Measurements from ENCODE around the gene SLC52A1. TPM values are rescaled to one million over a fixed set of nuclear protein-coding genes. Genes with fewer than 3 reads are reported as not detected.
"Not testable (repeated sequence)": the region's sequence is repeated elsewhere in the genome, so short reads cannot be mapped to it uniquely, and the experiment has no call there.

The SLC52A1 gene
- total RNA-seq, 2 experiments from 2014 or later = 0.31 to 0.36 TPM

DNA sequence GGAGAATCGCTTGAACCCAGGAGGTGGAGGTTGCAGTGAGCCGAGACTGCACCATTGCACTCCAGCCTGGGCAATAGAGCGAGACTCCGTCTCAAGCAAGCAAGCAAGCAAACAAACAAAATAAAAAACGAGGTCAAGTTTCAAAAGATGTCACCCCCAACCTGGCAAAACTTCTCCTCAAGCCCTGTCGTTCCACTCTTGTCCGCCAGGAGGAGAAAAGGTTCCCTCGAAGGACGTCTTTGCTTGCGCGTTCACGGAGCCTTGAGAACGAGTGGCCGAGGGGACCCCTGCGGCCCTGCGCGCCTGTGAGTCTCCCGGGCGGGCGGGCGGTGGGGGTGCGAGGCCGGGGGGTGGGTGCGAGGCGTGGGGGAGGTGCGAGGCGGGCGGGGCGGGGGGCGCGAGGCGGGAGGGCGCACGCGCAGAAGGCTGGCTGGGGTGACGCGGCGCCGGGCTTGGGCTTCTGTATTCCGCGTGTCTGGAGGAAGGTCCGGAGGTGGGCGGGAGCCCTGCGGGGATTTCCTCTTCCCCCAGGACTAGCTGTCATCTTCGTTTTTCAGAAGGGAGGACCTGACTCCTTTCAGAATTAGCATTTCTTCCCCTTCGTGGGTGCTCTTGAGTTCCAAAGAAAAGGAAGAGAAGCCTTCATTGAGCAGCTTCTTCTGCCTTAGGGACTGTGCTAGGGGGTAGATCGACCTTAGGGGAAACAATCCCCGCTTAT is 3.7 kb downstream of the SLC52A1 start:
- no peaks in the 10 kb centered on the region for H3K27me3 Mint-ChIP-seq
- ChIA-PET CTCF (interaction anchor here (0.7 to 7.9 kb wide), 22 partner anchors 8 to 223 kb away, joined by 3 to 74 read pairs (median 4); partner anchors contain the start of genes CHRNE, INCA1, KIF1C and RNF167), POLR2A (interaction anchor here (1.0 to 1.6 kb wide), 4 partner anchors 13 to 80 kb away, joined by 3 to 4 read pairs (median 4); partner anchors contain the start of genes ZFP3 and ZNF232)
- peak overlapping the region; percentile 68 for H3K4me3 Mint-ChIP-seq
- H3K9me3 Mint-ChIP-seq = no peaks in the 10 kb centered on the region
- DNase-seq = peak; percentile 90
- peaks cover 16% of the 10 kb centered on the region for H3K4me1 Mint-ChIP-seq (ENCODE audit: low read depth)
- peak overlapping the region; percentile 87 for H3K27ac Mint-ChIP-seq
- H3K36me3 Mint-ChIP-seq = no peaks in the 10 kb centered on the region
- intact Hi-C loops (cut with micrococcal nuclease) = loop anchor here (1.0 to 5.0 kb wide), 5 partner anchors 16 to 81 kb away; partner anchors contain the start of genes INCA1, KIF1C and SPAG7

- Mint-ChIP-seq H3K4me3 (peak overlapping the region; percentile 68), H3K27ac (peak overlapping the region; percentile 87), H3K4me1 (ENCODE audit: low read depth) (peaks cover 16% of the 10 kb centered on the region)
- not testable (repeated sequence) for H3K36me3 Mint-ChIP-seq, H3K27me3 Mint-ChIP-seq, DNase-seq, H3K9me3 Mint-ChIP-seq
- CTCF ChIA-PET = interaction anchor here (0.7 to 7.9 kb wide), 18 partner anchors 9 to 224 kb away, joined by 3 to 74 read pairs (median 4); partner anchors contain the start of genes INCA1, KIF1C, RNF167 and SLC25A11
- POLR2A ChIA-PET = interaction anchor here (0.6 to 1.6 kb wide), 6 partner anchors 11 to 172 kb away, joined by 3 to 4 read pairs (median 3); partner anchors contain the start of genes KIF1C and ZNF232
- intact Hi-C loops (cut with micrococcal nuclease) = loop anchor here (2.0 to 5.0 kb wide), 3 partner anchors 33 to 83 kb away; partner anchors contain the start of genes INCA1, KIF1C and SPAG7
These were observed 5.1 kb downstream of the SLC52A1 start for GRCh38 chr17:5030168-5030567.

- intact Hi-C loops (cut with micrococcal nuclease) = no loop called here
- H3K27ac Mint-ChIP-seq = no peak overlapping the region
- H3K9me3 Mint-ChIP-seq = no peaks in the 10 kb centered on the region
- no peak overlapping the region for H3K4me3 Mint-ChIP-seq
- H3K4me1 Mint-ChIP-seq (ENCODE audit: low read depth) = peaks cover 16% of the 10 kb centered on the region
- POLR2A ChIA-PET = no interaction called here
- CTCF ChIA-PET = interaction anchor here (1.3 to 7.9 kb wide), 2 partner anchors 30 to 35 kb away, joined by 4 to 74 read pairs; partner anchors contain the start of genes INCA1 and KIF1C
- H3K27me3 Mint-ChIP-seq = no peaks in the 10 kb centered on the region
- H3K36me3 Mint-ChIP-seq = peaks cover 3% of the 10 kb centered on the region
- DNase-seq = no peak
These were observed 7.3 kb downstream of the SLC52A1 start for GRCh38 chr17:5027916-5028315.

DNA sequence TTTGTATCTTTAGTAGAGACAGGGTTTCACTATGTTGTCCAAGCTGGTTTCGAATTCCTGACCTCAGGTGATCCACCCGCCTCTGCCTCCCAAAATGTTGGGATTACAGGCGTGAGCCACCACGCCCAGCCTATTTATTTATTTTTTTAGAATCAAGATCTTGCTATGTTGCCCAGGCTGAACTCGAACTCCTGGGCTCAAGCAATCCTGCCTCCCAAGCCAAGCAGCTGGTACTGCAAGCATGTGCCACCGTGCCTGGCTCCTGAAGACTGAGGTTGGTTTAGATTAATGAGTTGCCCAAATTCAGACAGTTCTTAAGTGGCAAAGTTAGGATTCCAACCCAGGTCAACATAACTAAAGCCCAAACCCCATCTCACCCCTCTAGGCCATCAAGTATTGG is 7.9 kb downstream of the SLC52A1 start:
- intact Hi-C loops (cut with micrococcal nuclease) = no loop called here
- Mint-ChIP-seq H3K27me3 (no peaks in the 10 kb centered on the region), H3K9me3 (no peaks in the 10 kb centered on the region), H3K4me1 (ENCODE audit: low read depth) (peaks cover 16% of the 10 kb centered on the region), H3K4me3 (no peak overlapping the region), H3K27ac (no peak overlapping the region), H3K36me3 (peaks cover 4% of the 10 kb centered on the region)
- no peak for DNase-seq
- ChIA-PET POLR2A (no interaction called here), CTCF (interaction anchor here (1.3 to 7.9 kb wide), 2 partner anchors 30 to 35 kb away, joined by 4 to 74 read pairs; partner anchors contain the start of genes INCA1 and KIF1C)

DNA sequence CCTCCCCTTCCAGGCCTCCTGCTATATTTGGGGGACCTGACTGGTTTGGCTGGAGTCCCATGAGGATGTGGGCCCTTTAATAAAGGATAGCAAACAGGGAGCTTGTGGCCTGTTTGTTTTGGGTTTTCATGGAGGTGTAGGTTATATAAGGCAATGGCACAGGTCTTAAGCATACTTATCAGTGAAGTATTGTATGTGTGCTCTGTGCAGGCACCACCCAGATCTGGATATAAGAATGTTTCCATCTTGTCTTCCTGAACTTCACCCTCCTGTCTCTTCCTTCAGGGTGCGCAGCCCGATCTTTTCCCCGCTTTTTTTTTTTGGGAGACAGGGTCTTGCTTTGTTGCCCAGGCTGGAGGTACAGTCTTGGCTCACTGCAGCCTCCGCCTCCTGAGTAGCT is 10.6 kb downstream of the SLC52A1 start:
- no peak overlapping the region for H3K4me3 Mint-ChIP-seq
- H3K9me3 Mint-ChIP-seq = no peaks in the 10 kb centered on the region
- CTCF ChIA-PET = interaction anchor here (0.6 kb wide), 1 partner anchor 1204 kb away, joined by 5 read pairs; no protein-coding TSS in a partner anchor
- H3K36me3 Mint-ChIP-seq = peaks cover 13% of the 10 kb centered on the region
- no peaks in the 10 kb centered on the region for H3K4me1 Mint-ChIP-seq (ENCODE audit: low read depth)
- DNase-seq = no peak
- no peaks in the 10 kb centered on the region for H3K27me3 Mint-ChIP-seq
- no peak overlapping the region for H3K27ac Mint-ChIP-seq
- POLR2A ChIA-PET = no interaction called here
- intact Hi-C loops (cut with micrococcal nuclease) = no loop called here

- CTCF ChIA-PET = interaction anchor here (1.0 to 1.4 kb wide), 2 partner anchors 38 to 39 kb away, joined by 5 read pairs; no protein-coding TSS in a partner anchor
- POLR2A ChIA-PET = no interaction called here
These were observed 11.6 kb downstream of the SLC52A1 start for GRCh38 chr17:5023588-5024147.

DNA sequence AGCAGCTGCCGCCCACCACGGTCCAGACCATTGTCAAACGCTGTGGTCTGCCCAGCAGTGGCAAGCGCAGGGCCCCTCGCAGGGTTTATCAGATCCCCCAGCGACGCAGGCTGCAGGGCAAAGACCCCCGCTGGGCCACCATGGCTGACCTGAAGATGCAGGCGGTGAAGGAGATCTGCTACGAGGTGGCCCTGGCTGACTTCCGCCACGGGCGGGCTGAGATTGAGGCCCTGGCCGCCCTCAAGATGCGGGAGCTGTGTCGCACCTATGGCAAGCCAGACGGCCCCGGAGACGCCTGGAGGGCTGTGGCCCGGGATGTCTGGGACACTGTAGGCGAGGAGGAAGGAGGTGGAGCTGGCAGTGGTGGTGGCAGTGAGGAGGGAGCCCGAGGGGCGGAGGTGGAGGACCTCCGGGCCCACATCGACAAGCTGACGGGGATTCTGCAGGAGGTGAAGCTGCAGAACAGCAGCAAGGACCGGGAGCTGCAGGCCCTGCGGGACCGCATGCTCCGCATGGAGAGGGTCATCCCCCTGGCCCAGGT is 13.0 kb downstream of the SLC52A1 start:
- H3K36me3 Mint-ChIP-seq = peaks cover 15% of the 10 kb centered on the region
- intact Hi-C loops (cut with micrococcal nuclease) = no loop called here
- no peak overlapping the region for H3K4me3 Mint-ChIP-seq
- DNase-seq = no peak
- H3K27ac Mint-ChIP-seq = no peak overlapping the region
- POLR2A ChIA-PET = no interaction called here
- peaks cover 7% of the 10 kb centered on the region for H3K4me1 Mint-ChIP-seq (ENCODE audit: low read depth)
- CTCF ChIA-PET = interaction anchor here (1.0 to 1.4 kb wide), 2 partner anchors 39 to 41 kb away, joined by 5 read pairs; no protein-coding TSS in a partner anchor
- H3K27me3 Mint-ChIP-seq = no peaks in the 10 kb centered on the region
- no peaks in the 10 kb centered on the region for H3K9me3 Mint-ChIP-seq

More at GRCh38 chr17:5023588-5024147, 11.6 kb downstream of the SLC52A1 start:
- Mint-ChIP-seq H3K4me1 (ENCODE audit: low read depth) (peaks cover 7% of the 10 kb centered on the region), H3K27ac (no peak overlapping the region), H3K9me3 (no peaks in the 10 kb centered on the region), H3K36me3 (peaks cover 15% of the 10 kb centered on the region), H3K4me3 (no peak overlapping the region), H3K27me3 (no peaks in the 10 kb centered on the region)
- DNase-seq = no peak
- intact Hi-C loops (cut with micrococcal nuclease) = no loop called here

GRCh38 chr17:5020502-5021023 is 14.7 kb downstream of the SLC52A1 start:
- intact Hi-C loops (cut with micrococcal nuclease) = no loop called here
- H3K27me3 Mint-ChIP-seq = no peaks in the 10 kb centered on the region
- no peak overlapping the region for H3K4me3 Mint-ChIP-seq
- peaks cover 19% of the 10 kb centered on the region for H3K36me3 Mint-ChIP-seq
- DNase-seq = no peak
- CTCF ChIA-PET = interaction anchor here (1.1 kb wide), 1 partner anchor 10 kb away, joined by 3 read pairs; no protein-coding TSS in a partner anchor
- H3K9me3 Mint-ChIP-seq = no peaks in the 10 kb centered on the region
- H3K4me1 Mint-ChIP-seq (ENCODE audit: low read depth) = peaks cover 7% of the 10 kb centered on the region
- POLR2A ChIA-PET = no interaction called here
- no peak overlapping the region for H3K27ac Mint-ChIP-seq

GRCh38 chr17:5019475-5019956 is 15.7 kb downstream of the SLC52A1 start:
- ChIA-PET CTCF (interaction anchor here (0.7 to 1.3 kb wide), 8 partner anchors 11 to 118 kb away, joined by 3 to 4 read pairs (median 3); no protein-coding TSS in a partner anchor), POLR2A (interaction anchor here (1.2 kb wide), 2 partner anchors 11 to 22 kb away, joined by 3 to 4 read pairs; partner anchors contain the start of genes INCA1 and KIF1C)
- Mint-ChIP-seq H3K4me3 (no peak overlapping the region), H3K27ac (peak overlapping the region; percentile 16), H3K36me3 (peaks cover 20% of the 10 kb centered on the region), H3K27me3 (no peaks in the 10 kb centered on the region), H3K4me1 (ENCODE audit: low read depth) (peaks cover 7% of the 10 kb centered on the region), H3K9me3 (no peaks in the 10 kb centered on the region)
- intact Hi-C loops (cut with micrococcal nuclease) = no loop called here
- peak; percentile 65 for DNase-seq

- no peak for DNase-seq
These were observed 20.9 kb downstream of the SLC52A1 start for GRCh38 chr17:5014357-5014756.

DNA sequence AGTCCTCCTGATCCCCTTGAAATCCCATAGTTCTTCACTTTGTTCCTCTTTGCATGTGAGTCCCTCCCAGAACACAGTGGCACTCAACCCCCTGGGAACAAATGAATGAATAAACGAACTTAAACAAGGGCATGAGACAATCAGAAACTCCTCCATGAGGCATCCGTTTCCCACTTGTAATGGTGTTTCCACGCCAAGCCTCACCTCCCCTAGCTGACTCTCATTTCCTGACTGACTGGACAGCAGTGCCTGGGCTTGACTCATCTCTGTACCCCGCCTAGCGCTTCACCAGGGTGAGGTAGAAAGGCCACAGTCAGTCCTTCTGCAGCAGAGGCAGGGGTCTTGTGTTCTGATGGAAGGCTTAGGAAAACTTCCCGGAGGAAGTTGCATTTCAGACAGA is 23.3 kb downstream of the SLC52A1 start:
- DNase-seq = peak; percentile 80
- Mint-ChIP-seq H3K27me3 (no peaks in the 10 kb centered on the region), H3K36me3 (peaks cover 36% of the 10 kb centered on the region)

More at GRCh38 chr17:5014357-5014756, 20.9 kb downstream of the SLC52A1 start:
- H3K9me3 Mint-ChIP-seq = no peaks in the 10 kb centered on the region
- peaks cover 22% of the 10 kb centered on the region for H3K36me3 Mint-ChIP-seq
- ChIA-PET CTCF (no interaction called here), POLR2A (no interaction called here)
- no peak overlapping the region for H3K27ac Mint-ChIP-seq
- intact Hi-C loops (cut with micrococcal nuclease) = no loop called here
- H3K4me3 Mint-ChIP-seq = no peak overlapping the region
- H3K4me1 Mint-ChIP-seq (ENCODE audit: low read depth) = peaks cover 25% of the 10 kb centered on the region
- H3K27me3 Mint-ChIP-seq = no peaks in the 10 kb centered on the region

More for the DNA sequence above, 23.3 kb downstream of the SLC52A1 start:
- Mint-ChIP-seq H3K4me1 (ENCODE audit: low read depth) (peaks cover 20% of the 10 kb centered on the region), H3K9me3 (no peaks in the 10 kb centered on the region), H3K4me3 (no peak overlapping the region), H3K27ac (peak overlapping the region; percentile 74)
- POLR2A ChIA-PET = no interaction called here
- intact Hi-C loops (cut with micrococcal nuclease) = no loop called here
- CTCF ChIA-PET = interaction anchor here (1.5 kb wide), 2 partner anchors 31 to 50 kb away, joined by 3 to 4 read pairs; no protein-coding TSS in a partner anchor
